Skeletal muscle tissue (tissue), 4 donors: ENCODE measurements around the gene ADM. TPM values are rescaled to one million over a fixed set of nuclear protein-coding genes. Genes with fewer than 3 reads are reported as not detected.
"Not testable (repeated sequence)": the region's sequence is repeated elsewhere in the genome, so short reads cannot be mapped to it uniquely, and the experiment has no call there.

Experiments used
- H3K27ac ChIP-seq: one replicate; pipeline ENCODE4 v1.7.0; 2013; ENCODE audit warnings: mild to moderate bottlenecking, low read depth, low read length, inconsistent platforms
- H3K27me3 ChIP-seq, 3 donors: one replicate each; pipeline ENCODE4 v1.7.0; 2013; ENCODE audit warnings: low read length in 3 of 3; ENCODE audit not compliant: control insufficient read depth in 3 of 3, insufficient read depth in 3 of 3
- H3K36me3 ChIP-seq, 3 donors: one replicate each; pipeline ENCODE4 v1.7.0; 2013; ENCODE audit warnings: low read length in 3 of 3; ENCODE audit not compliant: control insufficient read depth in 3 of 3, insufficient read depth in 3 of 3
- H3K4me1 ChIP-seq, 3 donors: one replicate each; pipeline ENCODE4 v1.7.0; 2013; ENCODE audit warnings: low read length in 3 of 3, mild to moderate bottlenecking in 3 of 3; ENCODE audit not compliant: control insufficient read depth in 3 of 3, insufficient read depth in 3 of 3
- H3K4me3 ChIP-seq, 3 donors: one replicate each; pipeline ENCODE4 v1.7.0; 2013; ENCODE audit warnings: low read length in 3 of 3
- H3K9ac ChIP-seq, 3 donors: one replicate each; pipeline ENCODE4 v1.7.0; 2013; ENCODE audit warnings: low read length in 3 of 3, mild to moderate bottlenecking in 3 of 3, moderate library complexity in 2 of 3, low read depth in 1 of 3
- H3K9me3 ChIP-seq, 3 donors: one replicate each; pipeline ENCODE4 v1.7.0; 2013; ENCODE audit warnings: low read length in 3 of 3; ENCODE audit not compliant: control insufficient read depth in 3 of 3
- total RNA-seq: library from RNA; depleted of rRNA; stranded (reverse); fragments of >200 nt; gene quantifications from one replicate; pipeline ENCODE4 v1.2.3, GENCODE V29; 2014
- donor health status: Osteomylitis.

The ADM gene
- 28.2 TPM for total RNA-seq

- Histone ChIP-seq H3K27me3 (peaks cover 0 to 7% (median 4%) of the 10 kb centered on the region in 3 donors), H3K9ac (peak within 1 kb of the TSS; percentile 86 to 94 (median 89)), H3K9me3 (no peaks in the 10 kb centered on the region), H3K36me3 (peaks cover 0 to 5% (median 0%) of the 10 kb centered on the region in 3 donors), H3K27ac (peak within 1 kb of the TSS; percentile 84), H3K4me1 (peaks cover 52 to 57% (median 55%) of the 10 kb centered on the region in 3 donors), H3K4me3 (peak within 1 kb of the TSS; percentile 96 to 99 (median 98))
Measured at GRCh38 chr11:10304495-10305261, at the start of gene ADM. Gene ADM (plus strand): TSS chr11:10305073. CDS start chr11:10305701, 628 bp downstream.

GRCh38 chr11:10255388-10256125 is 49.3 kb upstream of the ADM start:
- Histone ChIP-seq H3K4me3 (no peak overlapping the region), H3K9me3 (no peaks in the 10 kb centered on the region), H3K27me3 (no peaks in the 10 kb centered on the region), H3K27ac (no peak overlapping the region), H3K9ac (no peak overlapping the region), H3K4me1 (no peaks in the 10 kb centered on the region), H3K36me3 (no peaks in the 10 kb centered on the region)

GRCh38 chr11:10257478-10257877 is 47.4 kb upstream of the ADM start:
- Histone ChIP-seq H3K4me1 (no peaks in the 10 kb centered on the region), H3K9ac (no peak overlapping the region), H3K4me3 (no peak overlapping the region), H3K9me3 (no peaks in the 10 kb centered on the region), H3K27ac (no peak overlapping the region), H3K27me3 (no peaks in the 10 kb centered on the region), H3K36me3 (no peaks in the 10 kb centered on the region)

GRCh38 chr11:10261821-10262220 is 43.1 kb upstream of the ADM start:
- Histone ChIP-seq H3K36me3 (no peaks in the 10 kb centered on the region), H3K9me3 (no peaks in the 10 kb centered on the region), H3K27me3 (no peaks in the 10 kb centered on the region), H3K27ac (no peak overlapping the region), H3K9ac (no peak overlapping the region), H3K4me1 (no peaks in the 10 kb centered on the region), H3K4me3 (no peak overlapping the region)

GRCh38 chr11:10263929-10264328 is 40.9 kb upstream of the ADM start:
- Histone ChIP-seq H3K27ac (no peak overlapping the region), H3K27me3 (no peaks in the 10 kb centered on the region), H3K9ac (no peak overlapping the region), H3K4me1 (no peaks in the 10 kb centered on the region), H3K4me3 (no peak overlapping the region), H3K9me3 (no peaks in the 10 kb centered on the region), H3K36me3 (no peaks in the 10 kb centered on the region)

- H3K4me1 ChIP-seq, H3K27me3 ChIP-seq, H3K36me3 ChIP-seq, H3K9me3 ChIP-seq, H3K9ac ChIP-seq, H3K27ac ChIP-seq, H3K4me3 ChIP-seq: not testable (repeated sequence)
Measured at GRCh38 chr11:10264716-10265115, 40.2 kb upstream of the ADM start.

GRCh38 chr11:10265936-10266335 is 38.9 kb upstream of the ADM start:
- H3K9ac ChIP-seq = no peak overlapping the region
- no peaks in the 10 kb centered on the region for H3K27me3 ChIP-seq
- H3K9me3 ChIP-seq = no peaks in the 10 kb centered on the region
- H3K4me3 ChIP-seq = no peak overlapping the region
- no peak overlapping the region for H3K27ac ChIP-seq
- no peaks in the 10 kb centered on the region for H3K4me1 ChIP-seq
- no peaks in the 10 kb centered on the region for H3K36me3 ChIP-seq

- Histone ChIP-seq H3K9me3 (no peaks in the 10 kb centered on the region), H3K27me3 (no peaks in the 10 kb centered on the region), H3K36me3 (no peaks in the 10 kb centered on the region), H3K27ac (no peak overlapping the region), H3K4me1 (no peaks in the 10 kb centered on the region), H3K4me3 (no peak overlapping the region), H3K9ac (no peak overlapping the region)
Measured at GRCh38 chr11:10267821-10268220, 37.1 kb upstream of the ADM start.

- Histone ChIP-seq H3K4me3 (no peak overlapping the region), H3K27me3 (no peaks in the 10 kb centered on the region), H3K9ac (no peak overlapping the region), H3K27ac (no peak overlapping the region), H3K36me3 (no peaks in the 10 kb centered on the region), H3K9me3 (no peaks in the 10 kb centered on the region), H3K4me1 (no peaks in the 10 kb centered on the region)
Measured at GRCh38 chr11:10268746-10269488, 36.0 kb upstream of the ADM start.

- Histone ChIP-seq H3K4me1 (no peaks in the 10 kb centered on the region), H3K9me3 (no peaks in the 10 kb centered on the region), H3K27me3 (no peaks in the 10 kb centered on the region)
Measured at GRCh38 chr11:10272132-10272531, 32.7 kb upstream of the ADM start.

More at GRCh38 chr11:10272132-10272531, 32.7 kb upstream of the ADM start:
- no peak overlapping the region for H3K4me3 ChIP-seq
- no peaks in the 10 kb centered on the region for H3K36me3 ChIP-seq
- H3K27ac ChIP-seq = no peak overlapping the region
- no peak overlapping the region for H3K9ac ChIP-seq
